Heart right ventricle (tissue), 16 donors: ENCODE data around the gene ZDHHC1. TPM values are rescaled to one million over a fixed set of nuclear protein-coding genes. Genes with fewer than 3 reads are reported as not detected.
A peak's percentile ranks its signal among the peaks of the same experiment; 100 is the strongest.

Experiments
- ATAC-seq, 8 donors: fragments of 200-7000 bp; cut with Tn5 transposase; one replicate each; pipeline ENCODE4 v1.9.1; 2020; ENCODE audit warnings: mild to moderate bottlenecking in 8 of 8, moderate library complexity in 8 of 8, moderate number of reproducible peaks in 1 of 8
- DNase-seq, 2 donors: peaks; one replicate each; pipeline ENCODE4 v3.0.0-alpha.2; 2020
- H3K27ac ChIP-seq, 10 donors: fragments of 200-600 bp; sonication (generic) in 2 of 10; one replicate each; pipeline versions ENCODE4 v1.5.0 to v1.8.0; 2020 to 2022; ENCODE audit warnings: mild to moderate bottlenecking in 3 of 10
- H3K27me3 ChIP-seq, 7 donors: fragments of 200-600 bp; one replicate each; pipeline ENCODE4 v1.8.0; 2021 to 2022; ENCODE audit warnings: mild to moderate bottlenecking in 2 of 7
- H3K36me3 ChIP-seq, 9 donors: fragments of 200-600 bp; sonication (generic) in 1 of 9; one replicate each; pipeline versions ENCODE4 v1.5.0 to v1.8.0; 2020 to 2022; ENCODE audit warnings: mild to moderate bottlenecking in 2 of 9
- H3K4me1 ChIP-seq, 9 donors: fragments of 200-600 bp; sonication (generic) in 1 of 9; one replicate each; pipeline versions ENCODE4 v1.5.0 to v1.8.0; 2020 to 2022; ENCODE audit warnings: mild to moderate bottlenecking in 4 of 9
- H3K4me3 ChIP-seq, 10 donors: fragments of 200-600 bp; sonication (generic) in 2 of 10; one replicate each; pipeline versions ENCODE4 v1.5.0 to v1.8.0; 2020 to 2022; ENCODE audit warnings: mild to moderate bottlenecking in 7 of 10, moderate library complexity in 2 of 10
- H3K9me3 ChIP-seq, 11 donors: fragments of 200-600 bp in 10 of 11; sonication (generic) in 2 of 11; one replicate each; pipeline versions ENCODE4 v1.5.0 to v1.8.0; 2013 to 2022; ENCODE audit warnings: mild to moderate bottlenecking in 2 of 11, control low read depth in 1 of 11, moderate library complexity in 1 of 11
- WGBS, 2 donors: extraction: QIAGEN DNeasy Blood & Tissue Kit; methylation state at CpG; one replicate each; pipeline ENCODE4 v1.1.7; 2013; ENCODE audit warnings: inconsistent platforms in 1 of 2; 5-methylcytosine and 5-hydroxymethylcytosine counted together
- intact Hi-C, 10 donors: fragments of 100-400 bp; cut with DNase I; formaldehyde crosslinking; loops; one replicate each; pipeline versions ENCODE4 v1.11.1 to v1.14.2; 2022
- polyA plus RNA-seq, 2 donors: library from polyadenylated mRNA; stranded (reverse); fragments of 200-250 nt; gene quantifications; one replicate each; pipeline ENCODE4 v1.2.3, GENCODE V29; 2013
- total RNA-seq, 10 donors: library from RNA; stranded (reverse); fragmentation: NEBNext Ultra II Directional in 3 of 10; extraction: Animal tissue kit (Norgen Biotek cat#: 25700) in 3 of 10; gene quantifications; one replicate each; pipeline versions ENCODE4 v1.2.1 to v1.2.4, GENCODE V29; 2021 to 2023
- TF ChIP-seq, protein P1 (sequence below), 9 donors: fragments of 200-600 bp; sonication (generic) in 2 of 9; IDR thresholded peaks; one replicate each; pipeline versions ENCODE4 v1.5.0 to v1.8.0; 2021 to 2022; ENCODE audit warnings: antibody characterized with exemption in 9 of 9, mild to moderate bottlenecking in 5 of 9, moderate library complexity in 1 of 9
- donor health status: Arrhythmogenic right ventricular cardiomyopathy.
- donor health status: ischemic (EF 13 %, LVEDD 7.1; RV severe dilation, severe dysfunction).
- donor health status: healthy with polysubstance abuse.
- donor health status: DM: no; HTN: yes; CAD: no.
- donor health status: DM: no; HTN: no; CAD: no.
- donor health status: ischemic (EF 25% LVEDD 6.9; RV normal size, moderate dysfunction).
- donor health status: ischemic (EF 25% LVEDD 5.7; RV mildly dilated, moderate dysfunction).
- donor health status: healthy.
- donor health status: DM: yes; HTN: yes; CAD: no.
- donor health status: Ischemic cardiomyopathy.
- donor health status: ischemic (EF 35%, LVEDD 5.7; RV mildly dilated, moderate dysfunction).
- donor health status: nonischemic (EF 11% LVEDD 7.7; RV severe dilation, severe dysfunction).
- donor health status: DM: yes; HTN: yes; CAD: no.
- donor health status: PGD.
- donor health status: ischemic (EF 29% LVEDD 5.4; RV normal size, mild dysfunction).
- donor health status: nonischemic (EF 23%, LVEDD 6.1; RV moderate dilation, normal function).

Gene ZDHHC1
- total and polyA plus RNA-seq, 12 donors, result 3.2 to 6.3 (median 4.1) TPM

DNA sequence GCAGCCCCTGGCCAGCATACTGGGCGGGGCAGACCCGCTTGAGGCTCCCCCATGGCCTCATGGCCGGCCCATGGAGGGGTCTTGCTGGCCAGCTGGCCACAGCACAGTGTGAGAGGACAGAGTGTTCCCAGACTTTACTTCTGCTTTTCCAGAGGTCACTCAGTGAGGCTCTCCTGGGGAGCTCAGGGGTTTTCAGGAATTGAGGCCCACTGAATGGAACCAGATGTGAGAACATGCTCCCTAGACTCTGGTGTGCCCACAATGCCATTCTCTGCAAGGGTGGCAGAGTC, 43.5 kb upstream of the ZDHHC1 start:
- intact Hi-C loops, result loop anchor here in 6 of 10 donors (5.0 to 10.0 kb wide), 3 partner anchors 33 to 95 kb away; no protein-coding TSS in a partner anchor
- 53 to 55% methylated on average over 3 of the region's 3 CpGs for WGBS, 2 donors
- Histone ChIP-seq H3K4me3 (no peak overlapping the region), H3K27ac (peak overlapping the region; percentile 44 to 87 (median 74)), H3K4me1 (peaks cover 45 to 93% (median 82%) of the 10 kb centered on the region in 9 donors), H3K27me3 (no peaks in the 10 kb centered on the region), H3K9me3 (no peaks in the 10 kb centered on the region), H3K36me3 (peaks cover 0 to 29% (median 0%) of the 10 kb centered on the region in 9 donors)
- DNase-seq (no peak), ATAC-seq (peak; percentile 7 to 72 (median 32))
- TF ChIP-seq, protein P1, sequence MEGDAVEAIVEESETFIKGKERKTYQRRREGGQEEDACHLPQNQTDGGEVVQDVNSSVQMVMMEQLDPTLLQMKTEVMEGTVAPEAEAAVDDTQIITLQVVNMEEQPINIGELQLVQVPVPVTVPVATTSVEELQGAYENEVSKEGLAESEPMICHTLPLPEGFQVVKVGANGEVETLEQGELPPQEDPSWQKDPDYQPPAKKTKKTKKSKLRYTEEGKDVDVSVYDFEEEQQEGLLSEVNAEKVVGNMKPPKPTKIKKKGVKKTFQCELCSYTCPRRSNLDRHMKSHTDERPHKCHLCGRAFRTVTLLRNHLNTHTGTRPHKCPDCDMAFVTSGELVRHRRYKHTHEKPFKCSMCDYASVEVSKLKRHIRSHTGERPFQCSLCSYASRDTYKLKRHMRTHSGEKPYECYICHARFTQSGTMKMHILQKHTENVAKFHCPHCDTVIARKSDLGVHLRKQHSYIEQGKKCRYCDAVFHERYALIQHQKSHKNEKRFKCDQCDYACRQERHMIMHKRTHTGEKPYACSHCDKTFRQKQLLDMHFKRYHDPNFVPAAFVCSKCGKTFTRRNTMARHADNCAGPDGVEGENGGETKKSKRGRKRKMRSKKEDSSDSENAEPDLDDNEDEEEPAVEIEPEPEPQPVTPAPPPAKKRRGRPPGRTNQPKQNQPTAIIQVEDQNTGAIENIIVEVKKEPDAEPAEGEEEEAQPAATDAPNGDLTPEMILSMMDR (IDR thresholded peaks at IDR 0.05), result no peak

DNA sequence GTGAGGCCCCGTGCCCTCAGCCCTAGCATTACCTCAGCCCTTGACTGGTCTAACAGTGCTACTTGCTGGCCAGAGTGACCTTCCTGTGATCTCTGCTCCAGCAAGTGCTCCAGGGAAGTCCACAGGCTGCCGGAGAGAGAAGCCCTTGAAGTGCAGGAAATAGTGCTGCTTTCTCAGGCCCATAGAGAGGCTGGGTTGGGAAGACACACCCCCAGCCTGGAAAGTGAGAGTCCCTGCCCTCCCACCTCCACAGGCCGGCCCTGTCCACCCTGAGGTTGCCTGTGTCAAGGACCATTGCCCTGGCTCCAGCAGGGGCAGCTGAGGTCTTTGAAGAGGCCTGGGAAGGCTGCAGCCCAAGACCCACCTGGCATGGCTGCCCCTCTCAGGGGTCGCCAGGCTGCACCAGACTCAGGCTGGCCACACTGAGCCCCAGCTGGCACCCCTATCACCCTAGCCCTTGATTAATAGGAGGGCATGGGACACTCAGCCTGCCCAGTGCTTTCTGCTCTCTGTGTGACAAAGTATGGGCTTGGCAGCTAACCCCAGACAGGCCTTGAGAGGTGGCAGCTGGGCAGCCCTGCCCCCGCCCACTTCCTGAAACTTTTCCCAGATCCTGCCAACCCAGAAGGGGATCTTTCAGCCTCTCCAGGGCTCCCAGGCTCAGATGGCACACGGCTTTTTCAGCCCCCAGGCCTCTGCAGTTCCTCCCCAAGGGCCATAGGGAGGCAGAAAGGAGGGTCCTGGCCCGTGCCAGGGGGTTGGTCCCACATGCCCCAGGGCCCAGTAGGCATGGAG, 43.0 kb upstream of the ZDHHC1 start:
- TF ChIP-seq, protein P1 (IDR thresholded peaks at IDR 0.05), result no peak
- intact Hi-C loops, result loop anchor here in 1 of 10 donors (10.0 kb wide), 1 partner anchor 84 kb away; no protein-coding TSS in a partner anchor
- WGBS, 2 donors, result 33 to 35% methylated on average over 7 of the region's 7 CpGs
- Histone ChIP-seq H3K27me3 (no peaks in the 10 kb centered on the region), H3K4me3 (no peak overlapping the region), H3K36me3 (peaks cover 0 to 27% (median 0%) of the 10 kb centered on the region in 9 donors), H3K4me1 (peaks cover 45 to 87% (median 79%) of the 10 kb centered on the region in 9 donors), H3K9me3 (no peaks in the 10 kb centered on the region), H3K27ac (peak overlapping the region; percentile 44 to 87 (median 74))
- ATAC-seq (peak; percentile 47 to 75 (median 61)), DNase-seq (peak; percentile 59 to 64)

DNA sequence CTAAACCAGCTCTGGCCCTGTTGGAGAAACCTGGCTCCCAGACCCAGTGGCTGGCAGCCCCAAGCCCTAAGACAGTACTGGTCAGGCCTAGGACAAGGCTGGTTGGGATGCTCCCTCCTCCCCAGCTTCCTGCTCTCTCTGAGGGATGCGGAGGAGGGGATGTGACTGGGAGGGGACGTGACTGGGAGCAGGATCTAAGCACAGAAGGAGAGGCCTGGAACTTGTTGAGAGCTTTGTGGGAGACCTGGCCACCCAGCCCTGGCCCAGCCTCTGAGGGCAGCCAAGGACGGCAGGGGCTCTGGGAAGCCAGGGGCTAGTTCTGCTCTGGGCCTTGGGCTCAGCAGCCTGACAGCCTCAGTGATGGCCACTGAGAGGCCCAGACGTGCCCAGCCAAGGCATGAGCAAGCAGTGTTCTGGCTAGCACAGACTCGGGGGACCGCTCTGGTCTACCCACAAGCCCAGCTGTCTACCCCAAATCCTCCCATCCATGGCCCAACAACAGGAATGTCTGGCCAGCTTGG, 41.9 kb upstream of the ZDHHC1 start:
- peak in 7 of 8 donors; percentile 16 to 53 (median 20) for ATAC-seq
- 63 to 68% methylated on average over 6 of the region's 6 CpGs for WGBS, 2 donors
- Histone ChIP-seq H3K4me3 (no peak overlapping the region), H3K27me3 (no peaks in the 10 kb centered on the region), H3K27ac (peak overlapping the region; percentile 18 to 87 (median 74)), H3K36me3 (peaks cover 0 to 34% (median 0%) of the 10 kb centered on the region in 9 donors), H3K9me3 (no peaks in the 10 kb centered on the region), H3K4me1 (peaks cover 45 to 81% (median 73%) of the 10 kb centered on the region in 9 donors)
- intact Hi-C loops, result loop anchor here in 1 of 10 donors (10.0 kb wide), 1 partner anchor 83 kb away; no protein-coding TSS in a partner anchor
- DNase-seq, result no peak
- TF ChIP-seq, protein P1 (IDR thresholded peaks at IDR 0.05), result no peak

DNA sequence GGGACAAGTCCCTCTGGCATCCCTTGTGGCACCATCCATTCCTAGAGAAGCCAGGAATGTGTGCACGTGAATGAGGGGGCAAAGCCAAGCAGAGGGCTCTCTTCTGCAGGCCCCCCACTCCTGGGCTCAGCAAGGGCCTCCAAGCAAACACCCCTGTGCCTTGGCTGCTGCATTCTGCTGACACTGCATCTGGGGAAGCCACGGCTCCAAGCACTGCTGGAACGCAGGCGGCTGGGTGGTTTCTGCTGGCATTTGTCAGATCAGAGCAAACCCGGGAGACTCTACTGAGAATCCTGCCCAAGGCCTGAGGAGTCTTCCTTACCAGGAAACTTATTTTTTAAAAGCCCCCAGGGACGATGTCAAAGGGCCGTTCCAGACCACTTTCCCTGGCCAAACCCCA, 41.3 kb upstream of the ZDHHC1 start:
- Histone ChIP-seq H3K4me3 (no peak overlapping the region), H3K36me3 (peaks cover 0 to 40% (median 4%) of the 10 kb centered on the region in 9 donors), H3K27ac (peak overlapping the region; percentile 10 to 87 (median 74)), H3K27me3 (no peaks in the 10 kb centered on the region), H3K4me1 (peaks cover 45 to 75% (median 69%) of the 10 kb centered on the region in 9 donors), H3K9me3 (no peaks in the 10 kb centered on the region)
- no peak for DNase-seq
- WGBS, 2 donors, result 59 to 65% methylated on average over 7 of the region's 7 CpGs
- intact Hi-C loops, result loop anchor here in 1 of 10 donors (10.0 kb wide), 1 partner anchor 83 kb away; no protein-coding TSS in a partner anchor
- TF ChIP-seq, protein P1 (IDR thresholded peaks at IDR 0.05), result no peak
- no peak for ATAC-seq
